Thyroid gland (tissue), 4 donors: Measurements from ENCODE around the gene EHD2.
"Not testable (repeated sequence)": the region's sequence is repeated elsewhere in the genome, so short reads cannot be mapped to it uniquely, and the experiment has no call there.

Experiments
- CTCF ChIP-seq, 6 experiments: fragments of 200-600 bp in 3 of 6; fragments of 450-650 bp in 3 of 6; sonication (generic) in 3 of 6; IDR thresholded peaks; one replicate each; pipeline ENCODE4 v1.5.1; 2016 to 2019; ENCODE audit warnings: antibody characterized with exemption in 6 of 6, mild to moderate bottlenecking in 2 of 6, inconsistent platforms in 1 of 6, moderate library complexity in 1 of 6
- POLR2A ChIP-seq, 2 donors: fragments of 450-650 bp; IDR thresholded peaks; one replicate each; pipeline ENCODE4 v1.6.1; 2017; ENCODE audit warnings: antibody characterized with exemption in 2 of 2, mild to moderate bottlenecking in 2 of 2, moderate library complexity in 1 of 2

- TF ChIP-seq CTCF, POLR2A (IDR thresholded peaks at IDR 0.05): not testable (repeated sequence)
Observed at GRCh38 chr19:47728295-47728694, 15.1 kb downstream of the EHD2 start.
